GM18858 (cell line): ENCODE measurements around the gene VPS54.
"Not testable (repeated sequence)": the region's sequence is repeated elsewhere in the genome, so short reads cannot be mapped to it uniquely, and the experiment has no call there.

Source experiments
- ATAC-seq: cut with Tn5 transposase; IDR thresholded peaks from one replicate; pipeline ENCODE4 v1.9.1; 2021; ENCODE audit not compliant: unreplicated experiment

Gene VPS54

GRCh38 chr2:63874204-63875130, 144.8 kb downstream of the VPS54 start:
- no peak for ATAC-seq

GRCh38 chr2:63872571-63873328, 146.5 kb downstream of the VPS54 start:
- no peak for ATAC-seq

GRCh38 chr2:63871864-63872263, 147.4 kb downstream of the VPS54 start:
- no peak for ATAC-seq

- no peak for ATAC-seq
These were observed 148.5 kb downstream of the VPS54 start for GRCh38 chr2:63870679-63871078.

GRCh38 chr2:63866009-63866709, 153.1 kb downstream of the VPS54 start:
- ATAC-seq = peak; percentile 45

GRCh38 chr2:63865159-63865799, 153.9 kb downstream of the VPS54 start:
- ATAC-seq = no peak

GRCh38 chr2:63863707-63864106, 155.5 kb downstream of the VPS54 start:
- ATAC-seq = no peak

- ATAC-seq = no peak
These were observed 156.4 kb downstream of the VPS54 start for GRCh38 chr2:63862806-63863205.

GRCh38 chr2:63861220-63861822, 157.9 kb downstream of the VPS54 start:
- ATAC-seq = no peak

GRCh38 chr2:63858291-63858690, 160.9 kb downstream of the VPS54 start:
- no peak for ATAC-seq

- ATAC-seq = no peak
These were observed 163.0 kb downstream of the VPS54 start for GRCh38 chr2:63856303-63856603.

GRCh38 chr2:63855418-63856302, 163.6 kb downstream of the VPS54 start:
- ATAC-seq = no peak

- no peak for ATAC-seq
These were observed 165.5 kb downstream of the VPS54 start for GRCh38 chr2:63853527-63854310.

- ATAC-seq = no peak
These were observed 167.4 kb downstream of the VPS54 start for GRCh38 chr2:63851691-63852311.

GRCh38 chr2:63850649-63851048, 168.6 kb downstream of the VPS54 start:
- ATAC-seq = no peak

- no peak for ATAC-seq
These were observed 169.0 kb downstream of the VPS54 start for GRCh38 chr2:63850204-63850571.

- no peak for ATAC-seq
These were observed 169.6 kb downstream of the VPS54 start for GRCh38 chr2:63849381-63850203.

GRCh38 chr2:63847571-63847970, 171.7 kb downstream of the VPS54 start:
- not testable (repeated sequence) for ATAC-seq
